T-helper 2 cell treated with Interferon-gamma antibody and Interleukin-4, amounts not matched to agents 100 ng/mL and 5 ng/mL, for 36 hours (primary cell): ENCODE results near the gene CCAR1. TPM values are rescaled to one million over a fixed set of nuclear protein-coding genes. Genes with fewer than 3 reads are reported as not detected.
"Not testable (repeated sequence)": the region's sequence is repeated elsewhere in the genome, so short reads cannot be mapped to it uniquely, and the experiment has no call there.

Source experiments
- intact Hi-C: fragments of 100-400 bp; cut with micrococcal nuclease; formaldehyde crosslinking; loops from one replicate; pipeline ENCODE4 v1.15.1; 2023
- total RNA-seq: library from RNA; stranded (reverse); gene quantifications from 2 replicates; pipeline ENCODE4 v1.2.3, GENCODE V29; 2022

CCAR1 gene, protein sequence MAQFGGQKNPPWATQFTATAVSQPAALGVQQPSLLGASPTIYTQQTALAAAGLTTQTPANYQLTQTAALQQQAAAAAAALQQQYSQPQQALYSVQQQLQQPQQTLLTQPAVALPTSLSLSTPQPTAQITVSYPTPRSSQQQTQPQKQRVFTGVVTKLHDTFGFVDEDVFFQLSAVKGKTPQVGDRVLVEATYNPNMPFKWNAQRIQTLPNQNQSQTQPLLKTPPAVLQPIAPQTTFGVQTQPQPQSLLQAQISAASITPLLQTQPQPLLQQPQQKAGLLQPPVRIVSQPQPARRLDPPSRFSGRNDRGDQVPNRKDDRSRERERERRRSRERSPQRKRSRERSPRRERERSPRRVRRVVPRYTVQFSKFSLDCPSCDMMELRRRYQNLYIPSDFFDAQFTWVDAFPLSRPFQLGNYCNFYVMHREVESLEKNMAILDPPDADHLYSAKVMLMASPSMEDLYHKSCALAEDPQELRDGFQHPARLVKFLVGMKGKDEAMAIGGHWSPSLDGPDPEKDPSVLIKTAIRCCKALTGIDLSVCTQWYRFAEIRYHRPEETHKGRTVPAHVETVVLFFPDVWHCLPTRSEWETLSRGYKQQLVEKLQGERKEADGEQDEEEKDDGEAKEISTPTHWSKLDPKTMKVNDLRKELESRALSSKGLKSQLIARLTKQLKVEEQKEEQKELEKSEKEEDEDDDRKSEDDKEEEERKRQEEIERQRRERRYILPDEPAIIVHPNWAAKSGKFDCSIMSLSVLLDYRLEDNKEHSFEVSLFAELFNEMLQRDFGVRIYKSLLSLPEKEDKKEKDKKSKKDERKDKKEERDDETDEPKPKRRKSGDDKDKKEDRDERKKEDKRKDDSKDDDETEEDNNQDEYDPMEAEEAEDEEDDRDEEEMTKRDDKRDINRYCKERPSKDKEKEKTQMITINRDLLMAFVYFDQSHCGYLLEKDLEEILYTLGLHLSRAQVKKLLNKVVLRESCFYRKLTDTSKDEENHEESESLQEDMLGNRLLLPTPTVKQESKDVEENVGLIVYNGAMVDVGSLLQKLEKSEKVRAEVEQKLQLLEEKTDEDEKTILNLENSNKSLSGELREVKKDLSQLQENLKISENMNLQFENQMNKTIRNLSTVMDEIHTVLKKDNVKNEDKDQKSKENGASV
- total RNA-seq, result 87.5 and 90.3 TPM in 2 replicates

- intact Hi-C loops, result loop anchor here (1.0 to 5.0 kb wide), 10 partner anchors 120 to 649 kb away; partner anchors contain the start of genes DDX21, DDX50, DNA2 and SLC25A16
Observed at GRCh38 chr10:68720793-68721672, at the start of gene CCAR1. CCAR1 (plus strand) TSS chr10:68721239; CDS start chr10:68722505, 1,266 bp downstream.

- intact Hi-C loops, result no loop called here
Observed at GRCh38 chr10:68684413-68684812, 36.6 kb upstream of the CCAR1 start.

DNA sequence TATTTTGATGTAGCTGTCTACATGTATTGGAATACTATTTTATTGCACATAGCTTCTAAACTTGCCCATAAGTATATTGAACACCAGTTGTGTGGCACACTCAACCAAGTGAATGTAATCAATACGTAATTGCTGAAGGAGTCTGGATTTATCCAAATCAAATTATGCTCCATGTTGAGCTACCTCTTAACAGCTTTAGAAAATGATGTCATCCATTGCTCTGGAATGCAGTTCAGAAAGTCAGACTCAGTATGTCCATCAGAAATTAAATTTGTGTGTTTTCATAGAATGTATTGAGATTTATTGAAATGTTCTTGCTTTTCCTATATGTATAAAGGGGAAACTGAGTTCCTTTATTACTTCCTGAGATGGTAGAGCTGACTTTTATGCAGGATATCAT, 25.0 kb upstream of the CCAR1 start:
- intact Hi-C loops, result no loop called here

GRCh38 chr10:68697106-68697505, 23.9 kb upstream of the CCAR1 start:
- intact Hi-C loops, result no loop called here

GRCh38 chr10:68700197-68700596, 20.8 kb upstream of the CCAR1 start:
- intact Hi-C loops, result no loop called here

DNA sequence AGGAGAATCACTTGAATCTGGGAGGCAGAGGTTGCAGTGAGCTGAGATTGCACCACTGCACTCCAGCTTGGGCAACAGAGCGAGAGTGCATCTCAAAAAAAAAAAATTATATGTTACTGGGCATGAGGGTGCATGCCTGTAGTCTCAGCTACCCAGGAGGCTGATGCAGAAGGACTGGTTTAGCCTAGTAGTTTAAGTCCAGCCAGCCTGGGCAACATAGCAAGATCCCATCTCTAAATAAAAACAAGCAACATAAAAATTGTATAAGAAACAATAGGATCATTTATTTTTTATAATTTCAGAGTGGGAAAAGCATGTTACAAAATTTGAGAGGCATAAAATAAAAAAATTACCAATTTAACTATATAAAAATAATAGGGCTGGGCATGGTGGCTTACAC, 15.5 kb upstream of the CCAR1 start:
- intact Hi-C loops, result no loop called here

DNA sequence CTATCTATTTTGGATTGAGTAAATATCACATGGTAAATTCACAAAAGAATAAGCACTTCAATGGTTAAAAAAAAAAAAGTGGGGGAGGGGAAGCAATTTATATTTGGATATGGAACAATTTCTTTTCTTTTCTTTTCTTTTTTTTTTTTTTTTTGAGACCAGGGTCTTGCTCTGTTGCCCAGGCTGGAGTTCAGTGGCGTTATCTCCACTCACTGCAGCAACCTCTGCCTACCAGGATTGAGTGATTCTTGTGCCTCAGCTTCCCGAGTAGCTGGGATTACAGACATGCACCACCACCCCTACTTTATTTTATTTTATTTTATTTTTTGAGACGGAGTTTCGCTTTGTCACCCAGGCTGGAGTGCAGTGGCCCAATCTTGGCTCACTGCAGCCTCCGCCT, 12.1 kb upstream of the CCAR1 start:
- intact Hi-C loops, result not testable (repeated sequence)

DNA sequence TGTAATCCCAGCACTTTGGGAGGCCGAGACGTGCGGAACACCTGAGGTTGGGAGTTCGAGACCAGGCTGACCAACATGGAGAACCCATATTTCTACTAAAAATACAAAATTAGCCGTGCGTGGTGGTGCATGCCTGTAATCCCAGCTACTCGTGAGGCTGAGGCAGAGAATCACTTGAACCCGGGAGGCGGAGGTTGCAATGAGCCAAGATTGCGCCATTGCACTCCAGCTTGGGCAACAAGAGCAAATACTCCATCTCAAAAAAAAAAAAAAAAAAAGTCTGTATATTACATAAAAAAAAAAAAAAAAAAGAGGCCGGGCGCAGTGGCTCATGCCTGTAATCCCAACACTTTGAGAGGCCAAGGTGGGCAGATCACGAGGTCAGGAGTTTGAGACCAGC, 8.0 kb upstream of the CCAR1 start:
- intact Hi-C loops, result not testable (repeated sequence)

- intact Hi-C loops, result no loop called here
Observed at GRCh38 chr10:68717435-68717834, 3.6 kb upstream of the CCAR1 start.

DNA sequence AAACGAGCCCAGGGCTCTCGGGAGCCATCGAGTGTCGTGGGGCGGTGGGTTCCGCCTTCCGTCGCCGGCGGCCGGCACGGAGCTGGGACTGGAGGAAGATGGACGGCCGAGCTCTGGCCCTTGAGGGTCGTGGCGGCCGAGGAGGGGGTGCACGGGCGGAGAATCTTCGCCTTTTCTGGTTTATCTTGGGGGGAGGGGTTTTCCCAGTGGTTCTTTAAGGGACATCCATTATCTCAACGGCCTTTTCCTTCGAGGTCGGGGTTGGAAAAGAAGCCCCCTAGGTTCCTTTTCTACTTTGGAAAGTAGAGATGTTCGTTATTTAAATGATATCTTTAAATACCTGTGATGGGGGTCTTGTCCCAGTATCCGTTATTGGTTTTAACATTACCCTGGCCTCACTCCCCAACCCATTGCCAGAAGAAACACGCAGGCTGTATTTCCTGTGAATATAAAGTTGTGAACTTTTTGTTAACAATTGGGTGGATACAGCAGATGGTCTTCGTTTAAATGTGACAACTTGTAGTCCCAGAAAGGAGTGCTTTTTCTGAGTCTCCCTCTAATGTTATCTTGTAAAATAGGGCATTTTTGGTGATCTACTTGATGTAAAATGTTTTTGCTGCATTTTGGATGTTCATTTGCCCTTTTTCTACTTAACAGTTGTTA, 765 bp downstream of the CCAR1 start:
- intact Hi-C loops, result loop anchor here (1.0 to 5.0 kb wide), 10 partner anchors 121 to 650 kb away; partner anchors contain the start of genes DDX21, DDX50, DNA2 and SLC25A16

DNA sequence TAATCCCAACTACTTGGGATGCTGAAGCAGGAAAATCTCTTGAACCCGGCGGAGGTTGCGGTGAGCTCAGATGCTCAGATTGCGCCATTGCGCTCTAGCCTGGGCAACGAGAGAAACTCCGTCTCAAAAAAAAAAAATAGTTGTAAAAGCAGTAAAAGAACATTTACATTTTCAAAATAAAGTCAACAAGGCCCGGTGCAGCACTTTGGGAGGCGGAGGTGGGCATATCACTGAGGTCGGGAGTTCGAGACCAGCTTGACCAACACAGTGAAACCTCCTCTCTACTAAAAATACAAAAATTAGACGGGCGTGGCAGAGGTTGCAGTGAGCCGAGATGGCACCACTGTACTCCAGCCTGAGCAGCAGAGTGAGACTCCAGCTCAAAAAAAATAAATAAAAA, 4.0 kb downstream of the CCAR1 start:
- intact Hi-C loops, result no loop called here

GRCh38 chr10:68727146-68727545, 6.1 kb downstream of the CCAR1 start:
- intact Hi-C loops, result no loop called here

GRCh38 chr10:68732651-68733050, 11.6 kb downstream of the CCAR1 start:
- intact Hi-C loops, result no loop called here

DNA sequence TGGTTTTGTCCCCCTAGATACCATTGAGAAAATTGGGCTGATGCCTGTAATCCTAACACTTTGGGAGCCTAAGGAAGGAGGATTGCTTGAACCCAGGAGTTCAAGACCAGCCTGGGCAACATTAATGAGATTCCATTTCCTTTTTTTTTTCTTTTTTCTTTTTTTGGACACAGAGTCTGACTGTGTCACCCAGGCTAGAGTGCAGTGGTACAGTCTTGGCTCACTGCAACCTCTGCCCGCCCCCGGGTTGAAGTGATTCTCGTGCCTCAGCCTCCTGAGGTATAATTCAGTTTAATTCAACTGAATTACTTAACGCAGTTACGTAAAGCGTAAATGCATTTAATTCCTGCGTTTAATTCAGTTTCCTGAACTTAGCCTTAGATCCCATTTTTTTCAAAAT, 13.3 kb downstream of the CCAR1 start:
- intact Hi-C loops, result no loop called here

DNA sequence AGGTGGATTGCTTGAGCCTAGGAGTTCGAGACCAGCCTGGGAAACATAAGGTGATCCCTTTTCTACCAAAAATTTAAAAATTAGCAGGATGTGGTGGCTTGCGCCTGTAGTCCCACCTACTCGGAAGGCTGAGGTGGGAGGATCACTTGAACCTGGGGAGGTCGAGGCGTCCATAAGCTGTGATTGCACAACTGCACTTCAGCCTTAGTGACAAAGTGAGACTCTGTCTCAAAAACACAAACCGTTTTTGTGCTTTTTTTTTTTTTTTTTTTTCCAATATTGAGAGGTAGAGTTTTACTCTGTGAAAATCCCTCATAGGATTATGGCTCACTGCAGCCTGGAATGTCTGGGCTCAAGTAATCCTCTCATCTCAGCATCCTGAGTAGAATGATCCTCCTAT, 14.1 kb downstream of the CCAR1 start:
- intact Hi-C loops, result no loop called here

DNA sequence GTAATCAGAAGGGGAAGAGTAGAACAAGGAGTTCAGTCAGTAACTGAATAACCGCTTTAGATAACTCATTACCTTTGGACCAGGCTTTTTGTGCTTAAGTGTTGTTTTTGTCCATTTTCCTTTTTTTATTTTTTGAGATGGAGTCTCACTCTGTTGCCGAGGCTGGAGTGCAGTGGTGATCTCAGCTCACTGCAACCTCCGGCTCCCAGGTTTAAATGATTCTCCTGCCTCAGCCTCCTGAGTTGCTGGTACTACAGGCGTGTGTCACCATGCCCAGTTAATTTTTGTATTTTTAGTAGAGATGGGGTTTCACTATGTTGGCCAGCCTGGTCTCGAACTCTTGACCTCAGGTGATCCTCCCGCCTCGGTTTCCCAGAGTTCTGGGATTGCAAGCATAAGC, 14.7 kb downstream of the CCAR1 start:
- intact Hi-C loops, result not testable (repeated sequence)

- intact Hi-C loops, result not testable (repeated sequence)
Observed at GRCh38 chr10:68740676-68741075, 19.6 kb downstream of the CCAR1 start.

- intact Hi-C loops, result no loop called here
Observed at GRCh38 chr10:68742397-68742796, 21.4 kb downstream of the CCAR1 start.

- intact Hi-C loops, result no loop called here
Observed at GRCh38 chr10:68752711-68753350, 31.8 kb downstream of the CCAR1 start.

- intact Hi-C loops, result no loop called here
Observed at GRCh38 chr10:68756246-68756645, 35.2 kb downstream of the CCAR1 start.
